Skeletal muscle cell (primary cell): ENCODE data around the gene DCDC1.
A peak's percentile ranks its signal among the peaks of the same experiment; 100 is the strongest.

Source experiments
- DNase-seq: peaks from one replicate; pipeline ENCODE4 v3.0.0-alpha.2; 2010; ENCODE audit warnings: low read depth
- H3K4me3 ChIP-seq: 2 replicates; pipeline ENCODE4 v1.5.1; 2011; ENCODE audit warnings: low read depth, mild to moderate bottlenecking, control low read depth, low read length, moderate library complexity

The DCDC1 gene

GRCh38 chr11:31369348-31370329, at the start of gene DCDC1, which contains the start of gene DNAJC24:
Gene DCDC1, minus strand, starts transcription at chr11:31369739. Its CDS starts 41,459 bp downstream, at chr11:31328280.
Gene DNAJC24, plus strand, starts transcription at chr11:31369860. Its CDS starts 889 bp downstream, at chr11:31370749.
- DNase-seq: peak; percentile 69
- peak within 1 kb of the TSS; percentile 91 for H3K4me3 ChIP-seq

- no peak for DNase-seq
Observed at GRCh38 chr11:31419138-31419537, 49.6 kb upstream of the DCDC1 start.

GRCh38 chr11:31417816-31418215, 48.3 kb upstream of the DCDC1 start:
- no peak for DNase-seq
- no peak overlapping the region for H3K4me3 ChIP-seq

More at GRCh38 chr11:31419138-31419537, 49.6 kb upstream of the DCDC1 start:
- H3K4me3 ChIP-seq: no peak overlapping the region

- DNase-seq: no peak
- H3K4me3 ChIP-seq: no peak overlapping the region
Observed at GRCh38 chr11:31417357-31417756, 47.8 kb upstream of the DCDC1 start.

- DNase-seq: no peak
- no peak overlapping the region for H3K4me3 ChIP-seq
Observed at GRCh38 chr11:31415435-31415834, 45.9 kb upstream of the DCDC1 start.

GRCh38 chr11:31414338-31414737, 44.8 kb upstream of the DCDC1 start:
- no peak for DNase-seq
- H3K4me3 ChIP-seq: no peak overlapping the region

- no peak overlapping the region for H3K4me3 ChIP-seq
- DNase-seq: no peak
Observed at GRCh38 chr11:31412946-31413345, 43.4 kb upstream of the DCDC1 start.

GRCh38 chr11:31408201-31408600, 38.7 kb upstream of the DCDC1 start:
- no peak overlapping the region for H3K4me3 ChIP-seq
- DNase-seq: no peak

GRCh38 chr11:31404614-31405013, 35.1 kb upstream of the DCDC1 start:
- no peak overlapping the region for H3K4me3 ChIP-seq
- DNase-seq: no peak

- no peak overlapping the region for H3K4me3 ChIP-seq
- no peak for DNase-seq
Observed at GRCh38 chr11:31397239-31397834, 27.8 kb upstream of the DCDC1 start.

GRCh38 chr11:31387379-31387778, 17.8 kb upstream of the DCDC1 start:
- no peak overlapping the region for H3K4me3 ChIP-seq
- DNase-seq: no peak

GRCh38 chr11:31383116-31383515, 13.6 kb upstream of the DCDC1 start:
- no peak for DNase-seq
- H3K4me3 ChIP-seq: no peak overlapping the region

- H3K4me3 ChIP-seq: no peak overlapping the region
- no peak for DNase-seq
Observed at GRCh38 chr11:31375879-31376278, 6.3 kb upstream of the DCDC1 start.

GRCh38 chr11:31366795-31367194, 2.7 kb downstream of the DCDC1 start:
- DNase-seq: no peak
- no peak overlapping the region for H3K4me3 ChIP-seq

- no peak for DNase-seq
- H3K4me3 ChIP-seq: no peak overlapping the region
Observed at GRCh38 chr11:31361743-31362142, 7.8 kb downstream of the DCDC1 start.

GRCh38 chr11:31355817-31356216, 13.7 kb downstream of the DCDC1 start:
- H3K4me3 ChIP-seq: no peak overlapping the region
- peak; percentile 3 for DNase-seq

- peak; percentile 61 for DNase-seq
- no peak overlapping the region for H3K4me3 ChIP-seq
Observed at GRCh38 chr11:31355131-31355530, 14.4 kb downstream of the DCDC1 start.

GRCh38 chr11:31351168-31351567, 18.4 kb downstream of the DCDC1 start:
- DNase-seq: no peak
- H3K4me3 ChIP-seq: no peak overlapping the region

GRCh38 chr11:31340903-31341572, 28.5 kb downstream of the DCDC1 start:
- no peak for DNase-seq
- no peak overlapping the region for H3K4me3 ChIP-seq

GRCh38 chr11:31337806-31338205, 31.7 kb downstream of the DCDC1 start:
- no peak overlapping the region for H3K4me3 ChIP-seq
- no peak for DNase-seq
